GM19099 (cell line): ENCODE data around the gene ZNF776.
A peak's percentile ranks its signal among the peaks of the same experiment; 100 is the strongest.

Experiments
- POLR2A ChIP-seq: IDR thresholded peaks from 3 replicates; pipeline ENCODE4 v1.6.1; 2011; ENCODE audit warnings: low read depth; ENCODE audit not compliant: insufficient read length; ENCODE audit errors: extremely low read depth

The ZNF776 gene

GRCh38 chr19:57746580-57747471 is at the start of gene ZNF776:
Gene ZNF776 (plus strand): TSS chr19:57746815. CDS start chr19:57747059, 244 bp downstream.
- peak; percentile 84 for TF ChIP-seq POLR2A

DNA sequence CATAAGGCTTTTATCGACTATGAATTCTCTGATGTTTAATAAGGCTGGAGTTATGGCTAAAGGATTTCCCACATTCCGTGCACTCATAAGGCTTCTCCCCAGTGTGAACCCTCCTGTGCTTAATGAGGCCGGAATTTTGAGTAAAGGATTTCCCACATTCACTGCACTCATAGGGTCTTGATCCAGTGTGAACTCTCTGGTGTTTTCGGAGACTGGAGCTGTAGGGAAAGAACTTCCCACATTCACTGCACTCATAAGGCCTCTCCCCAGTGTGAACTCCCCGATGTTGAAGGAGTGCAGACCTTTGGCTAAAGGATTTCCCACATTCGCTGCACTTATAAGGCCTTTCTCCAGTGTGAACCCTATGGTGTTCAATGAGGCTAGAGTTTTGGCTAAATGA is 45.0 kb upstream of the ZNF776 start:
- no peak for TF ChIP-seq POLR2A

DNA sequence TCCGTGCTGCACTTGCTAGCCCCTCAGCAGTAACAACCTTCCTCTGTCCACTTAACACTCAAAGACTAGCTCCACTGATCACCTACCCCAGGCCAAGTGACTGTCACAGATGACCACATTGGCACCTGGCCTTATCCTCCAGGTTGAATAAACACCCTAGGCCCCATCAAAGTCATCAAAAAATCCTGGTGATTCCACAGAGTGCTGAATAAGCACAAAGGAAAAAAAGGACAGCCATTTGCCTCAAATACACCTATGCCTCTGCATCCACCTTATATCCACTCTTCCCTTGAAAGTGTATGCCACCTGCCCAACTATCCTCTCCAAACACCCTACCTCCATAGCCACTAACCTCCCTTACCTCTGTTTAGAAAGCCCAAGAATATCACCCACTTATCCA is 40.3 kb upstream of the ZNF776 start:
- no peak for TF ChIP-seq POLR2A

DNA sequence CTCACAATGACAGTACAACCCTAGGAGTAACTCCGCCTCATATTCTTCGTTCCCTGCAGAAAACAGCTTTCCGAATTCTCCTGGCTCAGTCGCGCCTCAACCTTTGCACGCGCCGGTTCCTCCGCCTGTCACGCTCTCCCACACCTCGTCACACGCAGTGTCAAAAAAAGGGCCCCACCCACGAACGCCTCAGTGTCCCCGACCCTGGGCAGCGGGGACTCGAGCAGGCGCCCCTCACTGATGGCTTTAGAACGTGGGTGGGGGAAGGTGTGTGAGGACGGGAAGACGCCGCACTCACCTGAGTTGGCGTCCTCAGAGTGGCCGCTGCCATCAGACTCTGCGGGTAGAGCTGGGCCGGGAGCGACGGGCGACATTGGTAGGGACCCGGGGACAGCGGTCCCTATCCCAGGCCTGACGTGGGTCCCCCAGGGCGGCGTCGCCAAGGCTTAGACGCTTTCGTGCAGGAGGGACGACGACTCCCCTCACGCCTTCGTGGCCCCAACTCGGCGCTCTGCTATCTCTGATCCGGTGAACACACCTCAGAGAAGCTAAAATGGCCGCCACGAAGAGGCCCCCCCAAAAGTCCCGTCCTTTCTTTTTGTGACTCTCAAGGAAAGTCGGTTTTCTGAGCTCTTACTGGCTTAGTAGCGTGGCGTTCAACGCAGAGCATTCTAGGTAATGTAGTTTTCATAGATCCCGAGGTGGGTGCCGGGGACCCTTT is 37.8 kb upstream of the ZNF776 start, which contains the start of gene ZNF154:
ZNF154 (minus strand) TSS at position 564 of the 721 bp plus-strand sequence; CDS start at position 331, 233 bp downstream.
- no peak for TF ChIP-seq POLR2A

DNA sequence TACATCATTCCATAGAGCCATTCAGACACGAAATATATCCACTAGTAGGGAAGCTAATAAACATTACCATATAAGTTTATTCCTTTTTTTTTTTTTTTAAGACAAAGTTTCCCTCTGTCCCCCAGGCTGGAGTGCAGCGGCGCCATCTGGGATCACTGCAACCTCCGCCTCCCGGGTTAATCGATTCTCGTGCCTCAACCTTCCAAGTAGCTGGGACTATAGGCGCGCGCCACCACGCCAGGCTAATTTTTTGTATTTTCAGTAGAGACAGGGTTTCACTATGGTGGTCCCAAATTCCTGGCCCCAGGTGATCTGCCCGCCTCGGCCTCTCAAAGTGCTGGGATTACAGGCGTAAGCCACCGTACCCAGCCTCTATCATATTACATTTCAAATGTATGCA is 37.0 kb upstream of the ZNF776 start:
- TF ChIP-seq POLR2A: no peak

DNA sequence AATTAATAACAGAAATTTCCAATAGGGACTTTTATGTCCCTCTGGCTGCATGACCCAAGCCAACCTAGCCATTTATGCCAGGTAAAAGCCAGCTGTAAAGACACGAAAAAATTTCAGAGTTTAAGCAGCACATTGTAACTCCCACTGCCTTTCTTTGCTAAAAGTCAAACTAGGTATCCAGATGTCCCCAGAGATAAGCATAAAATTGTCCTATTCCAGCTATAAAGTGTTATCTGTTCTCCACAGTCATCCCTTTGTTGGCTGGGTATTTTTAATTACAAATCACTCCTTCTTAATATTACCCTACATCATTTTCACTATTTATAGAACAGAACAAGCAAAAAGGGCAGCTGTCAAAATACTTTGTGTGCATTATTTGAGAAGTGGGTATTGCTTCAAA is 34.4 kb upstream of the ZNF776 start:
- TF ChIP-seq POLR2A: no peak

GRCh38 chr19:57719424-57719823 is 27.2 kb upstream of the ZNF776 start:
- TF ChIP-seq POLR2A: no peak

DNA sequence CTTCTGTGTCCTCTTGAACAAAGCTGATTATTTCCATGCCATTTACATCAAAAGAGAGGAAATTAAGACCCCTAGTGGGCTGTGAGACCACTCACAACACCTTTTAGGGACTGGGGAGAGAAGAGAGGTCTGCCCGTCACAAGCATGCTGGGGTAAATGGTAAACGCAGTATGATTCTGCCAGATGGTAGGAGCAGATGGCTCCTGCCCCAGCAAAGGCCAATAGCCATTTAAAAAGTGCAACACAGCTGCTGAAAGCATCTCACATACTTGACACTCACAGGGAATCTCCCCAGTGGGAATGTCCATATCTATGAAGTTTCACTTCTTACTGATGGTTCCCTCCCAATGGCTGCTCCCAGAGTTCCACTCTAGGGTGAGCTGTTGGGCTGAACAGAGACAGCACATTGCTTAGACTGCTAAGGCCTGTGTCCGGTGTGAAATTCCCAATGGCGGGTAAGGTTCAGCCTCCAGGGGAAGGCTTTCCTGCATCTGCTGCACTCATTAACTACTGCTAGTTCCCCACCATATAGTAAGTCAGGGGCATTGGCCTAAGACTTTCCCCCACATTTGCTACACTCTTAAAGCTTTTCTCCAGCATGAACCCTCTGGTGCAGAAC is 26.6 kb upstream of the ZNF776 start:
- no peak for TF ChIP-seq POLR2A

- TF ChIP-seq POLR2A: no peak
Measured at GRCh38 chr19:57720878-57721277, 25.7 kb upstream of the ZNF776 start.

DNA sequence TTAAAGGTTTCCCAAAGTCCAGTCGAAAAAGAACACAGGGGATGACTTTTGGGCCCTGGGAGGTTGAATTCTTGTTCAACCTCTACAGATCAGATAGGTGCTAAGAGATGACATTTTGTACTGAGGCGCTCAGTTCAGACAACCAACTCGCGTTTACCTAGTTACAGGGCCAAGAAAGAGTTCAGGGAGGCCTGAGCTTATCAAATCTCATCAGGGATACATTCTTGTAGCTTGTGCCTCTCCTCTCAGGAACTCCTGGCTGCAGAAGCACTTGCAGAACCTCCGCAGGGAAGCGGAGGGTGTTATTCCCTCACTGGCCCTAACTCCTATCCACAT is 825 bp downstream of the ZNF776 start:
- TF ChIP-seq POLR2A: no peak

DNA sequence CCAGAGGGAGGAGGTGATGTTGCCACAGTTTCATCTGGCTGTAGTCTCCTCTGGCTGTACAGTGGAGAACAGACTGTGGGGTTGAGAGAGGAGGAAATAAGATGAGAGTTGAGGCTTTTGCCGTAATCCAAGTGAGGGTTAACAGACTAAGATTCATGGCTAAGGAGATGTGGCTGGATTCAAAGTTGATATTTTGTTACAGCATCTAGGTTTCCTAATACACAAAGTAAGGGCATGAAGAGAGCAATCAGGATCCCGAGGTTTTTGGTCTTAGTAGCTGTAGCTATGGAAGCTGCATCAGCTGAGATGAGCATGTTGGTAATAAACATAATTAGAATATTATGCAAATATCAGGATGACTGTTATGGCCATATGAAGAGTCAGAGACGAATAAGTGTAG is 1.4 kb downstream of the ZNF776 start:
- no peak for TF ChIP-seq POLR2A

DNA sequence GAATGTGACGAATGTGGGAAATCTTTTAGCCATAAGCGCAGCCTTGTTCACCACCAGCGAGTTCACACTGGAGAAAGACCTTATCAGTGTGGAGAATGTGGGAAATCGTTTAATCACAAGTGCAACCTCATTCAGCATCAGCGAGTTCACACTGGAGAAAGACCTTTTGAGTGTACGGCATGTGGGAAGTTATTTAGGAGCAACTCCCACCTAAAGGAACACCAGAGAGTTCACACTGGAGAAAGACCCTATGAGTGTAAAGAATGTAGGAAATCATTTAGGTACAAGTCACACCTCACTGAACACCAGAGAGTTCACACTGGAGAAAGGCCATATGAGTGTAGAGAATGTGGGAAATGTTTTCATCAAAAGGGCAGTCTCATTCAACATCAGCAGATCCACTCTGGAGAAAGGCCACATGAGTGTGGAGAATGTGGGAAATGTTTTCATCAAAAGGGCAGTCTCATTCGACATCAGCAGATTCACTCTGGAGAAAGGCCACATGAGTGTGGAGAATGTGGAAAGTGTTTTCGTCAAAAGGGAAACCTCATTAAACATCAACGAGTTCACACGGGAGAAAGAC is 7.6 kb downstream of the ZNF776 start:
- no peak for TF ChIP-seq POLR2A

DNA sequence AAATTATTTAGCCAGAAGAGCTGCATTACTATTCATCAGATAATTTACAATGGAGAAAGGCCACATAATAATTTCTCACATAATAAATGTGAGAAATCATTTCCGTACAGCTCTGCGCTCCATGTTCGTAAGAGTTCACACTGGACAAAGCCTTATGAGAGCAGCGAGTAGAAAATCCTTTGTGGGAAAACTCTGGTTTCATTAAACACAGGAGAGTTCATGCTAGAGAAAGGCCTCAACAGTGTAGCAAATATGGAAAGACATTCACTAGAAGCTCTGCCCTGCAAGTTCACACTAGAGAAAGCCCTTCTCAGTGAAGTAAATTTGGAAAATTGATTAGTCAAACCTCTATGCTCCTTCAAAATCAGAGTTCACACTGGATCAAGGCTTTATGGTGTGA is 8.4 kb downstream of the ZNF776 start:
- TF ChIP-seq POLR2A: no peak

GRCh38 chr19:57757941-57758340 is 11.3 kb downstream of the ZNF776 start:
- TF ChIP-seq POLR2A: no peak

DNA sequence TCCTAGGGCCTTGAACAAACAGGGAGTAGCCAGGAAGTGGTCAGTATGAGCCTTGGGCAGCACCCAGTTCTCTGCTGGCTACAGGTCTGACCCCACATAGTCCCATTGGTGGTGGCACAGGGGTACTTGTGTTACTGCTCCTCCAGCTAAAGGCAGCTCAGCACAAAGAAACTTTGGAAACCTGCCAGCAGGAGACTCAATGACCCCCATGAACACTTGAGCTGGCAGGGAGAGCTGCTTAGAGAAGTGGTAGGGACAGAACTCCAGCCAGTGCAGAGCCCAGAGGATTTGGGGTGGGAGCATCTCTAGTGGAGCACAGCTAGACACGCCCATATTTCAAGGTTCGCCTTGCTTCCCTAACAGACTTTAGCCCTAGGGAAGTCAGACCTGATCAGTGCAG is 12.5 kb downstream of the ZNF776 start:
- TF ChIP-seq POLR2A: no peak
